Amniotic epithelial cell (primary cell): ENCODE results near the gene TOB1.
A peak's percentile ranks its signal among the peaks of the same experiment; 100 is the strongest.
"Not testable (repeated sequence)": the region's sequence is repeated elsewhere in the genome, so short reads cannot be mapped to it uniquely, and the experiment has no call there.

Experiments used
- DNase-seq: peaks from one replicate; pipeline ENCODE4 v3.0.0-alpha.2; 2010; ENCODE audit warnings: low read depth

The TOB1 gene

DNA sequence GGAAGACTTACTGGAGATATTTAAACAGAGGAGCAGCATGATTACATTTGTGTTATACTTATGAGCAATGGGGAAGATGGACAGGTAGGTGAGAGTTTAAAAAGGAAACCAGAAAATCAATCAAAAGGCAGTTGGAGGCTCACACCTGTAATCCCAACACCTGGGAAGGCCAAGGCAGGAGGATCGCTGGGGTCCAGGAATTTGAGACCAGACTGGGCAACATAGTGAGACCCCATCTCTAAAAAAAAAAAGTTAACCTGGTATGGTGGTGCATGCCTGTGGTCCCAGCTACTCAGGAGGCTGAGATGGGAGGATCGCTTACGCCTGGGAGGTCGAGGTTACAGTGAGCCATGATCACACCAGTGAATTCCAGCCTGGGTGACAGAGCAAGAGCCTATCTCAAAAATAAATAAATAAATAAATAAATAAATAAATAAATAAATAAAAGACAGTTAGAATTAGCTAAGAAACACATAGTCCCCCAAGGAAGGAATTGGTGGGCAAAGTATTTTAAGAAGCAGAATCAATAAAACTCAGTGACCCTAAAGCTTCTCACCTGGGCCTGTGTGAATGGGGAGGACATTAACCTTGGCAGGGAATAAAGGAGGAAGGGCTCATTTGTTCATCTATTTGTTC is 32.3 kb upstream of the TOB1 start:
- DNase-seq: no peak

DNA sequence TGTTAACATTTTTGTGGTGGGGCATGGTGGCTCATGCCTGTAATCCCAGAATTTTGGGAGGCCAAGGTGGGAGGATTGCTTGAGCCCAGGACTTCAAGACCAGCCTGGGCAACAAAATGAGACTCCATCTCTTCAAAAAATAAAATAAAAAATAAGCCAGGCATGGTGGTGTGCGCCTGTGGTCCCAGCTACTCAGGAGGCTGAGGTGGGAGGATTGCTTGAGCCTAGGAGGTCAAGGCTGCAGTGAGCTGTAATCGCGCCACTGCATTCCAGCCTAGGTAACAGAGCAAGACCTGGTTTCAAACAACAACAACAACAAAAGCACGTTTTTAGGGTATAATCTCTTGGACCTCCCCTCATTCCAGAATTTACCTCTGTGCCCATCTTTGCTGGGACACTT is 28.4 kb upstream of the TOB1 start:
- DNase-seq: not testable (repeated sequence)

DNA sequence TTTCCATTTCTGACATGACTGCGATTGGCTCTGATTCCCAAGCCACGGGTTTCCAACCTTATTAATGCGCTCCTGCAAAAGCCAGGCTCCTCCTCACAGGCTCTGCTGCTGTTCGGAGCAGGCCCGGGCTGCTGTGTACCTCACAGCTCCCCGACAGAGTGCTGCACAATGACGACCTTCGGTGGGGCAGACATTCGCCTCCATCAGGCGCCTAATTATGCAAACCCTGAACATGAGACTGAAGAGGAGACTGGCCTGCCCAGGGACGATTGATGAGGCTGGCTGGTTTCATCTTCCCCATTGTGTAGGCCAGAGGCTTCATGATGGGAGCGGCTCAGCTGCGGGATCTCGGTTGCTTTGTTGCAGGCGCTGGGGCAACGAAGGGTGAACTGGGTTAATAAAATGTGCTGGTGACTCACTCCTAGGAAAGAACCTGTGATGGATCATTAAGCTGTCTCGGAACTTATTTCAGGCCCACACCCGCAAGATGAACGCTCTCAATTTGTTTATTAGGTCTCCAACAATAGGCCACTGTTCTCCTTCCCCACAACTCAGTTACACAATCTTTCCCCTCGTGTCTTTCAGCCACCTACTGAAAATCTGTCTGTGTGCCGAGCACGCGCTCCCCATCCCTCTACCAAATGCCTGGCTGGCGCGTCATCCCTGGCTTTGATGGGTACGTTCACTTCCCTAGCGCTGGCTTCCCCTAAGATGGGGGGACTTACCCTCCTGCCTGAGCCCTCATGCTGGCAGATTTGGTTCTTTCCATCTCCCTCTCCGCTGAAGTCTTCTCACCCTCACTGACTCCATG is 27.2 kb upstream of the TOB1 start:
- peak; percentile 85 for DNase-seq

DNA sequence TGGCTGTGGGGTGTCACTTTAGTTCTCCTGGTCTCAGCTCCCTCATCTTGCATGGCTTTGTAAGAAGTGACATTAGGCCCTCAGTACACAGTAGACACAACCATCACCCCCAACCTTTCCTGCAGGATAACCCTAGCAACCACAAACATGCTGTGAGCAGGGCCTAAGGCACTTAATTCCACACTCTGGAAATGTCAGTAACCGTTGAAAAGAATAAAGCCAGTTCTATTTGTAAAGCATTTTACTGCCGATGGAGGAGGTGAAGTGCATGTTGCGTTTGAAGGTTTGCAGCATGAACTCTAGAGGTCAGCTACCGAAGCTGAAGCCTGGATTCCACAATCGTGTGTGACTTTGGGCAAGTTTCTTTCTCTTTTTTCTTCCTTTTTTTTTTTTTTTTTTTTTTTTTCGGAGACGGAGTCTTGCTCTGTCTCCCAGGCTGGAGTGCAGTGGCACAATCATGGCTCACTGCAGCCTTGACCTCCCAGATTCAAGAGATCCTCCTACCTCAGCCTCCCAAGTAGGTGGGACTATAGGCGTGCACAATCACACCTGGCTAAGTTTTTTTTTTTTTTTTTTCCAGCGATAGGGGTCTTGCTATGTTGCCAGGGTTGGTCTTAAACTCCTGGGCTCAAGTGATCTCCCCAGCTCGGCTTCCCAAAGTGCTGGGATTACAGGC is 26.1 kb upstream of the TOB1 start:
- no peak for DNase-seq

DNA sequence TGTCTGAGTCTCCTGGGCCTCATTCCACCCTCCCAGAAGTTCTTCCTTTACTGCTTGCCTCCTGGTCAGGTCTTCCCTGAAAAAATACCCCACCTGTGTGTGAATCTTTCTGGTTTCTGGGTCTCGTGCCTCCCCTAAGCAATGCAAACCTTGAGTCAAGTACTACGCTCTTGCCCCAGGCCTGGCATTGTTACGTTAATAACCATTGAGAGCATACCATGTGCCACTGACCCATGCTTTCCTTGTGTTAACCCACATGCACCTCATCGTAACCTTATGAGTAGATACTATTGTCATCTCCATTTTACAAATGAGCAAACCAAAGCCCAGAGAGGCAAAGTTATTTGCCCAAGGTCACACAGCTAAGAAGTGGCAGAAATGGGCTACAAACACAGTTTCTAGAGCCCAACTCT is 25.4 kb upstream of the TOB1 start:
- no peak for DNase-seq

DNA sequence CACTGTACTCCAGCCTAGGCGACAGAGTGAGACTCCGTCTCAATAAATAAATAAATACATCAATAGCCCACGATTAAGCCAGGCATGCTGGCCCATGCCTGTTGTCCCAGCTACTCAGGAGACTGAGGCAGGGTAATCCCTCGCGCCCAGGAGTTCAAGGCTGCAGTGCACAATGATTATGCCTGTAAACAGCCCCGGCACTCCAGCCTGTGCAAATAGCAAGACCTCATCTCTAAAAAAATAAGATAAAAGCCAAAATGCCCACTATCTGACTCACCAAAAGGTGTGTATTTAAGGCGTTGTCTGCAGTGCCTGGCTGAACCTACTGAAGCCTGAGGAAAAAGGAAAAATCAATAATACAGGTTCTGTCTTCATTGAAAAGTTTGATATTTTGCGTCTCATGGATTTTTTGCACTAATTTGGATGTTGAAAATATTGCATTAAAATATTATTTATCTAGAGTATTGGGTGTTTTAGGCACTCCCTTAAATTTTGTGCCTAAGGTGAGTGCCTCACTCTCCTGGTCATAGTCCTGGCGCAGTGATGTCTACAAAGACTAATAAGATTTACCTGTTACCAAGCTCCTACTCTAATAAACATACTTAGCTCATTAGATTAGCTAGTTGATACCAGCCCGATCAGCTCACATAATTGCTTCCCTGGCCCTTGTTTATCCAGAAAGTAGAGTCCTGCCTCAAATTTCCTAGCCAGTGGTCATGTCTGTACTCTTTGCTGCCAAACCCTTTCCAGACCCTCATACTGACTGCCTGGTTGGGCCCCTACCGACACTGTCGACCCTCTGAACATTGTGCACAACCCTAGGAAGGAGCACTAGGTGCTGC is 24.7 kb upstream of the TOB1 start:
- no peak for DNase-seq

DNA sequence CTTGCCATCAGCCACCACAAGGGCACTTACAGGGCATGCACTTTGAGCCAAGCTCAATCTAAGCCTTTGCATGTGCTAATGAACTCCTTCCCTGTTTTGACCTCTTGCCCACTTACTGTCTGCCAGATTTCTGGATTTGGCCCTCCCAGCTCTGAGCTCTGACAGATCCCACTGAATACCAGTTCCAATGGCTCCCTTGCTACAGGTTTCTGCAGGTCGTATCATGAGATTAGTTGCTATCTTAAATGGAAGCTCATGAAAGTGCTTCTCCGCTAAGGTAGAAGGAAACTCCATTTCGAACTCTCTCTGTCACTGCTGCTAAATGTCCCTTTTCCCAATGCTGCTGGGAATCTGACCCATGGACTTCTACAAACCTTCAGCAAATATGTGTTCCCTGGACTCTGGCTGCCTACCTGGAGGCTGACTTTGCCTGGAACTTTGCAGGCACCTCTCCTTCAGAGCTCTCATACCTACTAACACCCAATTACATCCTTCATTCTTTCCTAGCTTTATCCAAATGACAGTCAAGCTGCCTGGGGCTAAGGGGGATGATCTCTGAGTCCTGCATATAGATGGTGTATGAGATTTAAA is 23.5 kb upstream of the TOB1 start:
- DNase-seq: no peak

DNA sequence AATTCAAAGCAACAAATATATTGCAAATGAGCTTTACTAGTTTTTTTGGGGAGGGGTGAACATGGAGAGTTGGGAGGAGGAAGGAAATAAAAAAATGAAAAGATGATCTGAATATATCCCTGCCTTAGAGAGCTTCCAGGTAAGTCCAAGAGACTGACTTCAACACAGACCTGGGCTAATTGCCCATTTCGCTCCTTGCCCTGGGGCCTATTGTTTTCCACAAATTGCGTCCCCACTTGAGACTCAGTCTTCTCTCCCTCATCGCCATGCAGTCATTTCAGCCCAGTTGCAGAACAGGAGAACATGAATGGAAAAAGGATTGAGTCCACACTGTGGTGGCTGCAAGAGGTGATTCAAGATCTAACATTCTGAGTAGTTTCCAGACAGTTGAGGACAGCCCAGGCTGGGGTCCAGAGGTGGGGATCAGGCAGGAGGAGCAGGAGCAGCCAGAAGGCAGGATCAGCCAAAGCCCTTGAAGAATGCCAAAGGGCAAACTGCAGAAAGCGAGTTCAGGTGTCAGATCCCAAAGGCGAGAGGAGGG is 21.6 kb upstream of the TOB1 start:
- DNase-seq: no peak

DNA sequence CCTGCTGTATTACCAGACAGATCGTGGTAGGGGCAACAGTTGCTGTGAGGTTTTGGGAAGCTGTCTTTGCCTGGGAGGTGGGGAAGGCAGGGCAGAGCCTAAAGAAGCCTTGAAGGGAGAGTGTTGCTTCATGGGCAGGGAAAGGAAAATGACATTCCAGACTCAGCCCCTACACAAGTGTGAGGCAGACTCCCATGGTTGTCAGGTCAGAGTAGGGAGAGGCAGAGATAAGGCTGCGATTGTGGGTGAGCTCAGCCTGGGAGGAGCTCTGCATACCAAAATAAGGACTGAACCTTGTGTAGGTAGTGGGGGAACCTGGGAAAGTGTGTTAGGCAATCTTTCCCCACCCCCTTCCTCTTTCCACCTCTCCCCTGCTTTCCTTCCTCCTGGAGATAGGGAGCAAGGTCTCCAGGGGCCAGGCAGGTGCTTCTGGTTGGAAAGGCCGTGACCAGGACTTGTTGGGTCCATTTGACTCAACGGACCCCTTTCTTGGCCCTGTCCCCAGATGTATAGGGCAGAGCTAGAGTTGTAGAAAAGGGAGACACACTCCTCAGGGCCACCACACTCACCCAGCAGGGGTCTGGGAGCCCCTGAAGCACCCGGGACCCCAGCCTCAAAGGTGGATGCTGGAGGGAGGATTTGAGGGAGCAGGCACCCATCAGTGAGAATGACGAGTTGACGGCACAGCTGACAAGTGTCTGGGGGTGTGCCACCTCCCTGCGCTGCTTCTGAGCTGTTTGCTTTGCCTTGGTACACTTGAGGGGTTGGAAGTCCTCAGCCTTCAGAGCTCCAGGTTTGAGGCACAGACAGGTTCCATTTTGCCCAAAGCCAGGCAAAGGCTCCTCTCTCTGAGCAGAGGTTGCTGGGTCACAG is 18.5 kb upstream of the TOB1 start:
- DNase-seq: peak; percentile 89

DNA sequence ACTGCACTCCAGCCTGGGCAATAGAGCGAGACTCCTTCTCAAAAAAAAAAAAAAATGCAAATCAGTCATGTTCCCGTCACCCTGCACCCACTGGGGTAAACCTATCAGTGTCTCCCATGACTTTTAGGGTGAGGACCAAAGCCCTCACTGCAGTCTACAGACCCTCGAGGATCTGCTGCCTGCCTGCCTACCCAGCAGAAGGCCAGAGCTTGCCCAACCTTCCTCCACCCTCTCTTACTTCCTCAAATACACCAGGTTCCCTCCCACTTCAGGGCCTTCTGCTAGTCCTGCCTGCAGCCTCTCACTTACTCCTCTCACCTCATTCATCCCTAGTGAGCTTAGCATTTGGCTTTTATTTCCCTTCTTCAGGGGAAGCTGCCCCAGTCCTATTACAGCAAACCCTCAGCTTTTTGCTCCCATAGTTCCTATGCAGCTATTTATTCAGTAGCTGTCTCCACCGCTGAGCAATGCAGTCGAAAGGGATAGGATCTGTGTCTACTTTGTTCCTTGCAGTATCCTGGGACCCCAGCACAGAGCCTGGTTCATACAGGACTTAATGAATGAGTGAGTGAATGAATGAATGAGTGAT is 17.8 kb upstream of the TOB1 start:
- DNase-seq: peak; percentile 42

DNA sequence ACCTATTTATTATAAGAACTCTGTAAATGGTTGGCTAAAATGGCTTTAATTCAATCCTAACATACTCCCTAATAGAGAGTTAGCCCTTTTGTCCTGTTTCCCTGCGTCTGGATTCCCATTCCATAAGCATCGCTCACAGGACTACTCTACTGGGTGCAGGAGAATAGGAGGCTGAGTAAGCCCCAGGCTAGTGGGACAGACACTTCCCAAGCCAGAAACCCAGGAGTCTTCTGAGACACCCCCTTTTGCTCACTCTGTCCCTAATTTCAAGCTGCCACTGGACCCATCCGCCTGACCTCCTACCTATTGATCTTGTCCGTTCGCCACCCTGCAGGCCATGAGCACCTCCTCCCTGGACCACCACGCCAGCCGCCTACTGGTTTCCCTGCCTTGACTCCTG is 16.7 kb upstream of the TOB1 start:
- DNase-seq: peak; percentile 49

DNA sequence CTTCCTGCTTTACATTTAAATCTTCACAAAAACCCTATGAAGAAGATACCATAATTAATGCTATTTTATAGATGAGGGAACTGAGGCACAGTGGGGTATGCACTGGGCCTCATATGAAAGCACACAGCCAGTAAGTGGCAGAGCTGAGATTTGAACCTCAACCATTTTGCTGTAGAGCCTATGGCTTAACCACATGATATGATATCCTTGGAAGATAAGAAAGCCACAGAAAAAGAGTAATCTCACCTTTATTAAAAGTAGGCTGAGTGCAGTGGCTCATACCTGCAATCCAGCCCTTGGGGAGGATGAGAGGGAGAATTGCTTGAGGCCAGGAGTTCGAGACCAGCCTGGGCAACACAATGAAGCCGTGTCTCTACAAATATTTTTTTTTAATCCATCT is 15.0 kb upstream of the TOB1 start:
- no peak for DNase-seq

DNA sequence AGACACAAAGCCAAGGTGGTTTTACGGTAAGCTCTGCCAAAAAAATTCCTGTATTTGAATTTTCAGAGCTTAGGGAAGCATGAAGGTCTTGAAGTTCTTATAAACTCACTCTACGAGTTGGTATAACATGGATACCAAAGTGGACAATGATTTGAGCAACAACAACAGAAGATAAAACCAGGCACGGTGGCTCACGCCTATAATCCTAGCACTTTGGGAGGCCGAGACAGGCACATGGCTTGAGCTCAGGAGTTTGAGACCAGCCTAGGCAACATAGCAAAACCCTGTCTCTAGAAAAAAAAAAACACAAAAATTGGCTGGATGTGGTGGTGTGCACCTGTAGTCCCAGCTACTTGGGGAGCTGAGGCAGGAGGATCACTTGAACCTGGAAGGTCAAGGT is 12.9 kb upstream of the TOB1 start:
- no peak for DNase-seq

DNA sequence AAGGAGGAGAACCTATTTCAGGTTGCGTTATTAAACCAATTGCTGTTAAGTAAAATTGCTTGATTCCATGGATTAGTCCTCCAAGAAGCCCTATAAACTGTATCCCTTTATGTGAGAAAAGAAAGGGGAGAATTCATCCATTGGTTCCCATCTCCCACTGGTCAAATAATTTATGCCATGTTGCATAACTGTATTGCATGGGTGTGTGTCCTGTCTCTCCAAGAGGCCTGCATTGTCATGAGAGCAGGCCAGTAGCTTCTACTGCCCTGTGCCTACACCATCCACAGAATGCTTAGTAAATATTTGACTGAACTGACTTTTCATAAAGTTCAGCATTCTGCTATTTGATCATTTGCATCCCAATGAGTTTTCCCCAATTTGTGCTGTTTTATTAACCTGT is 11.7 kb upstream of the TOB1 start:
- no peak for DNase-seq

DNA sequence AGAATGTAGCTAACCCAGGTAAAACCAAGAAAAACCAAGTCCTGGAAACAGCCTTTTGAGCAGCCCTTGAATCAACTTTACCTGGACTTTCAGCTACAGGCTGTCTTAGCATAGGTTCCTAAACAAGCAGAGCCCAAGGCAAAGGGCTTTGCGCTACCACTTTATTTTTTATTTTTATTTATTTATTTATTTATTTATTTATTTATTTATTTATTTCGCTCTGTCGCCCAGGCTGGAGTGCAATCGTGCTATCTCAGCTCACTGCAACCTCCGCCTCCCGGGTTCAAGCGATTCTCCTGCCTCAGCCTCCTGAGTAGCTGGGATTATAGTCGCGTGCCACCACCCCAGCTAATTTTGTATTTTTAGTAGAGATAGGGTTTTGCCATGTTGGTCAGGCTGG is 10.9 kb upstream of the TOB1 start:
- DNase-seq: not testable (repeated sequence)

DNA sequence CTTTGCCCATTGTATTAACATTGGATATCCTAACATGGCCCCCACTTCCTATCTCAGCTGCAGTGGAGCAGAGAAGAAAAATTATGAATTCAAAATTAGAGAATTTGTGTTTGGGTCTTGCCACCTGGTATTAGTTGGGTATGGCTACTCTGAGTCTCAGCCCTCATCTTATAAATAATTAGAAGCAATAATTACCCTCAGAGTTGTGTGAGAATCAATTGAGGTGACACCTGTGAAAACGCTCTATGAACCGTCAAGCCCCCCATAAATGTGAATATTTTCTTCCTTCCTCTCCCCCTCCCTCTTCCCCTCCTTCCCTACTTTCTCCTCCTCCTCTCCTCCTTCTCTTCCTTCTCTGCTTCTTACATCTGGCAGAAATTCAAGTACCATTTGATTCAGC is 8.9 kb upstream of the TOB1 start:
- no peak for DNase-seq

DNA sequence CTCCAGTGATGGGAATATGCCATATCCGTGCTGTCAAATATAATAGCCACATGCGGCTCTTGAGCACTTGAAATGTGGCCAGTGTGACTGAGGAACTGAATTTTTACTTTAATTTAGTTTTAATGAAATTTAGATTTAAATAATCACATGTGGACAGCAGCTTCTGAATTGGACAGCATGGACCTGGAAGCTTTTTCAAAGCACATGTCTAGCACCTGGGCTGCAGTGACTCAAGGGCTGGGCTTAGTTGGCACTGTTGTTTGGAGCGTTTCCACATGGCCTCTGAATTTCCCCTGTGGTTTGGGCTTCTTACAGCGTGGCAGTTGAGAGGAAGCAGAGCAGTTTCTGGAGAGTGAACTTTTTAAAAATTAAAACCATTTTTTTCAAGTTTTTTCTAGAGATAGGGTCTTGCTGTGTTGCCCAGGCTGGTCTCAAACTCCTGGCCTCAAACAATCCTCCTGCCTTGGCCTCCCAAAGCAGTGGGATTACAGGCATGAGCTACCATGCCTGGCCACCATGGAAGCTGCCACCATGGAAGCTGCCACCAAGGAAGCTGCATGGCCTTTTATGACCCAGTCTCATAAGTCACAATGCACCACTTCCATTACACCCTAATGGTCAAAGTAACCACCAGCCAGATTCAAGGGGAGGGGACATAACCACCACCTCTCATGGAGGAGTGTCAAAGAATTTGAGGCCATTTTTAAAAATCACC is 6.7 kb upstream of the TOB1 start:
- DNase-seq: peak; percentile 73

DNA sequence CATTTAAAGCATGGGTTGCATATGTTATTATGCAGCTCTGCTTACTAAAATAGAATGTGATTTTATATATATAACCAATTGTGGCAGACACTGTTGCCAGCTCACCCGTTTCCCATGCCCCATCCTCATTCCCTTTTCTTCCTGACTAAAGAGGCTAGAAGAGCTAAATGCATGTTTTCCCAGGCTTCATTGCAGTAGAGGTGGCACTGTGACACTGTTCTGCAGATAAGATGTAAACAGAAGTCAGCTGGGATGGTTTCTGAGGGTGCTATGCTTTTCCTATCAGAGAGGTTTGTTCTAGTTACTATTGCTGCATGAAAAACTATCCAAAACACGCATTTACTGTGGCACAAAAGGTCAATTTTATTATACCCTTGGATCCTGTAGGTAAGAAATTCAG is 5.7 kb upstream of the TOB1 start:
- DNase-seq: no peak

DNA sequence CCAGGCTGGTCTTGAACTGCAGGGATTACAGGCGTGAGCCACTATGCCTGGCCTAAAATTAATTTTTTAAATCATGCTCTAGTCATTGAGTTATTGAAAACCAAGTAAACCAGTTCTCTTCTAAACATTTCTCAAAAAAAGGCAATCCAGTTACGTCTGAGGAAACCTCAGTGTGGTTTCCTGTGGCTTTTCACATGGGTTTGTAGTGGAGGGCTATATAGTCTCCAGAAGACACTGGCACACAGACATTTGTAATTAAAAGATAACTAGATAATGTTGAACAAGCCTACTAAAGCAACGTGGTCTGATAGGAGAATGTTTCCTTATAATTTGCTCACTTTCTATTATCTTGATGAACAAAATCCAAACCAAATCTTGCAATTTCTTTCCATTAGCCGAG is 5.2 kb upstream of the TOB1 start:
- no peak for DNase-seq

DNA sequence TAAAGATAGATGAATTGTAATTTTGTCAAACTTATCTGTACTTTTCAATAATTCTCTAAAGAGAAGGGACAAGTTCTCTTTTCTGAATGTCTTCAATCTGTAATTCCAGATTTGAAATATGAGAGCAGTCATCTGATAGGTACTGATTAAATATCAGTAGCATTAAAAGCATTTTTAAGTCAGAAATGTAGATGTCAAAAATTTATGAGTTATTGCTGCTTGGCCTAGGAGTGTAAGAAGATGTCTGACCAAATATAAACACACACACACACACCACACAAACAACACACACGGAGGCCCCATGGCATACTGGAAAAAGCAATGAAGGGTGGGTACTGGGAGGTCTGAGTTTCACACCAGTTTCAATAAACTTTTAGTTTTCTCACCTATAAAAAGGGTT is 2.4 kb upstream of the TOB1 start:
- no peak for DNase-seq
